ENCODE data around the gene THEMIS2.

THEMIS2 gene

GRCh38 chr1:27883536-27883935 is 11.2 kb downstream of the THEMIS2 start:
- ATAC-seq: no peak
- TF ChIP-seq ZNF8 (CRISPR knock-in tag; IDR thresholded peaks at IDR 0.05) (no peak), BACH2 (CRISPR knock-in tag; IDR thresholded peaks at IDR 0.05; ENCODE audit: borderline replicate concordance) (no peak), TOX (CRISPR knock-in tag; IDR thresholded peaks at IDR 0.05; ENCODE audit: borderline replicate concordance) (no peak), ZNF70 (CRISPR knock-in tag; IDR thresholded peaks at IDR 0.05) (no peak), ISL1 (CRISPR knock-in tag; IDR thresholded peaks at IDR 0.05) (no peak)
- TF ChIP-seq, protein P1, sequence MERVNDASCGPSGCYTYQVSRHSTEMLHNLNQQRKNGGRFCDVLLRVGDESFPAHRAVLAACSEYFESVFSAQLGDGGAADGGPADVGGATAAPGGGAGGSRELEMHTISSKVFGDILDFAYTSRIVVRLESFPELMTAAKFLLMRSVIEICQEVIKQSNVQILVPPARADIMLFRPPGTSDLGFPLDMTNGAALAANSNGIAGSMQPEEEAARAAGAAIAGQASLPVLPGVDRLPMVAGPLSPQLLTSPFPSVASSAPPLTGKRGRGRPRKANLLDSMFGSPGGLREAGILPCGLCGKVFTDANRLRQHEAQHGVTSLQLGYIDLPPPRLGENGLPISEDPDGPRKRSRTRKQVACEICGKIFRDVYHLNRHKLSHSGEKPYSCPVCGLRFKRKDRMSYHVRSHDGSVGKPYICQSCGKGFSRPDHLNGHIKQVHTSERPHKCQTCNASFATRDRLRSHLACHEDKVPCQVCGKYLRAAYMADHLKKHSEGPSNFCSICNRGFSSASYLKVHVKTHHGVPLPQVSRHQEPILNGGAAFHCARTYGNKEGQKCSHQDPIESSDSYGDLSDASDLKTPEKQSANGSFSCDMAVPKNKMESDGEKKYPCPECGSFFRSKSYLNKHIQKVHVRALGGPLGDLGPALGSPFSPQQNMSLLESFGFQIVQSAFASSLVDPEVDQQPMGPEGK (CRISPR knock-in tag; IDR thresholded peaks at IDR 0.05; ENCODE audit: borderline replicate concordance): no peak

- TF ChIP-seq PPARA (CRISPR knock-in tag; IDR thresholded peaks at IDR 0.05; ENCODE audit: borderline replicate concordance) (no peak), ZFP30 (CRISPR knock-in tag; IDR thresholded peaks at IDR 0.05) (no peak), ZNF565 (CRISPR knock-in tag; conservative IDR thresholded peaks at IDR 0.05; ENCODE audit: low read depth) (no peak), TCF4 (CRISPR knock-in tag; IDR thresholded peaks at IDR 0.05; ENCODE audit: borderline replicate concordance) (no peak), ARNTL (CRISPR knock-in tag; IDR thresholded peaks at IDR 0.05; ENCODE audit: borderline replicate concordance, low read depth) (no peak), ISL1 (CRISPR knock-in tag; IDR thresholded peaks at IDR 0.05) (no peak), GLIS3 (CRISPR knock-in tag; IDR thresholded peaks at IDR 0.05) (no peak), OSR1 (CRISPR knock-in tag; IDR thresholded peaks at IDR 0.05) (no peak), CSRNP3 (CRISPR knock-in tag; IDR thresholded peaks at IDR 0.05) (no peak), ESRRG (CRISPR knock-in tag; IDR thresholded peaks at IDR 0.05) (no peak), ZNF8 (CRISPR knock-in tag; IDR thresholded peaks at IDR 0.05) (no peak)
- TF ChIP-seq, protein P2, sequence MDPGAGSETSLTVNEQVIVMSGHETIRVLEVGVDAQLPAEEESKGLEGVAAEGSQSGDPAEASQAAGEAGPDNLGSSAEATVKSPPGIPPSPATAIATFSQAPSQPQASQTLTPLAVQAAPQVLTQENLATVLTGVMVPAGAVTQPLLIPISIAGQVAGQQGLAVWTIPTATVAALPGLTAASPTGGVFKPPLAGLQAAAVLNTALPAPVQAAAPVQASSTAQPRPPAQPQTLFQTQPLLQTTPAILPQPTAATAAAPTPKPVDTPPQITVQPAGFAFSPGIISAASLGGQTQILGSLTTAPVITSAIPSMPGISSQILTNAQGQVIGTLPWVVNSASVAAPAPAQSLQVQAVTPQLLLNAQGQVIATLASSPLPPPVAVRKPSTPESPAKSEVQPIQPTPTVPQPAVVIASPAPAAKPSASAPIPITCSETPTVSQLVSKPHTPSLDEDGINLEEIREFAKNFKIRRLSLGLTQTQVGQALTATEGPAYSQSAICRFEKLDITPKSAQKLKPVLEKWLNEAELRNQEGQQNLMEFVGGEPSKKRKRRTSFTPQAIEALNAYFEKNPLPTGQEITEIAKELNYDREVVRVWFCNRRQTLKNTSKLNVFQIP (CRISPR knock-in tag; IDR thresholded peaks at IDR 0.05; ENCODE audit: borderline replicate concordance, low read depth): no peak
- TF ChIP-seq, protein P1 (CRISPR knock-in tag; IDR thresholded peaks at IDR 0.05; ENCODE audit: borderline replicate concordance): no peak
- no peak for ATAC-seq
Observed at GRCh38 chr1:27884006-27884954, 11.9 kb downstream of the THEMIS2 start.

GRCh38 chr1:27885114-27885528 is 12.8 kb downstream of the THEMIS2 start:
- ATAC-seq: no peak
- TF ChIP-seq TOX (CRISPR knock-in tag; IDR thresholded peaks at IDR 0.05; ENCODE audit: borderline replicate concordance) (no peak), PPARA (CRISPR knock-in tag; IDR thresholded peaks at IDR 0.05; ENCODE audit: borderline replicate concordance) (no peak), ZFP30 (CRISPR knock-in tag; IDR thresholded peaks at IDR 0.05) (no peak), TSHZ2 (CRISPR knock-in tag; IDR thresholded peaks at IDR 0.05) (no peak), ARNTL (CRISPR knock-in tag; IDR thresholded peaks at IDR 0.05; ENCODE audit: borderline replicate concordance, low read depth) (no peak), OSR1 (CRISPR knock-in tag; IDR thresholded peaks at IDR 0.05) (no peak), GLIS3 (CRISPR knock-in tag; IDR thresholded peaks at IDR 0.05) (no peak), TCF4 (CRISPR knock-in tag; IDR thresholded peaks at IDR 0.05; ENCODE audit: borderline replicate concordance) (no peak)
